Cardiac muscle cell (in vitro differentiated cells and primary cell): ENCODE measurements around the gene PDGFB. TPM values are rescaled to one million over a fixed set of nuclear protein-coding genes. Genes with fewer than 3 reads are reported as not detected.
"Not testable (repeated sequence)": the region's sequence is repeated elsewhere in the genome, so short reads cannot be mapped to it uniquely, and the experiment has no call there.

Experiments
- DNase-seq, 2 donors: peaks; one replicate each; pipeline versions ENCODE4 v3.0.0 to v3.0.0-alpha.2; 2010 to 2017; ENCODE audit warnings: low read depth in 1 of 2, low spot score in 1 of 2
- H3K27ac ChIP-seq: fragments of 200-600 bp; sonication (generic); 2 replicates; pipeline ENCODE4 v1.5.1; 2016
- H3K27me3 ChIP-seq: fragments of 200-600 bp; sonication (generic); 2 replicates; pipeline ENCODE4 v1.6.0; 2016; ENCODE audit warnings: control low read depth
- H3K36me3 ChIP-seq: fragments of 200-600 bp; sonication (generic); 2 replicates; pipeline ENCODE4 v1.5.1; 2016; ENCODE audit warnings: control low read depth
- H3K4me1 ChIP-seq: fragments of 200-600 bp; sonication (generic); 2 replicates; pipeline ENCODE4 v1.8.1; 2017; ENCODE audit warnings: low read depth, mild to moderate bottlenecking, mixed run types
- H3K4me3 ChIP-seq: fragments of 200-600 bp; sonication (generic); 2 replicates; pipeline ENCODE4 v1.5.1; 2016; ENCODE audit warnings: mild to moderate bottlenecking
- H3K9me3 ChIP-seq: fragments of 200-600 bp; sonication (generic); 2 replicates; pipeline ENCODE4 v1.5.1; 2017; ENCODE audit warnings: low read depth, mild to moderate bottlenecking, control low read depth
- polyA plus RNA-seq: library from polyadenylated mRNA; unstranded; fragments of >200 nt; fragmentation: Nextera tagmentation; extraction: Ambion mirVana; gene quantifications from 2 replicates; pipeline ENCODE4 v1.2.1, GENCODE V29; 2016
- total RNA-seq: library from RNA; depleted of rRNA; stranded (reverse); fragments of >200 nt; gene quantifications from 2 replicates; pipeline ENCODE4 v1.2.3, GENCODE V29; 2016
- TF ChIP-seq, protein P1 (sequence below): IDR thresholded peaks from 2 replicates; pipeline ENCODE4 v1.5.1; 2012; ENCODE audit warnings: low read depth, mild to moderate bottlenecking, low read length

The PDGFB gene
- total and polyA plus RNA-seq, 2 experiments from 2014 or later = 9.8 to 15.3 TPM

DNA sequence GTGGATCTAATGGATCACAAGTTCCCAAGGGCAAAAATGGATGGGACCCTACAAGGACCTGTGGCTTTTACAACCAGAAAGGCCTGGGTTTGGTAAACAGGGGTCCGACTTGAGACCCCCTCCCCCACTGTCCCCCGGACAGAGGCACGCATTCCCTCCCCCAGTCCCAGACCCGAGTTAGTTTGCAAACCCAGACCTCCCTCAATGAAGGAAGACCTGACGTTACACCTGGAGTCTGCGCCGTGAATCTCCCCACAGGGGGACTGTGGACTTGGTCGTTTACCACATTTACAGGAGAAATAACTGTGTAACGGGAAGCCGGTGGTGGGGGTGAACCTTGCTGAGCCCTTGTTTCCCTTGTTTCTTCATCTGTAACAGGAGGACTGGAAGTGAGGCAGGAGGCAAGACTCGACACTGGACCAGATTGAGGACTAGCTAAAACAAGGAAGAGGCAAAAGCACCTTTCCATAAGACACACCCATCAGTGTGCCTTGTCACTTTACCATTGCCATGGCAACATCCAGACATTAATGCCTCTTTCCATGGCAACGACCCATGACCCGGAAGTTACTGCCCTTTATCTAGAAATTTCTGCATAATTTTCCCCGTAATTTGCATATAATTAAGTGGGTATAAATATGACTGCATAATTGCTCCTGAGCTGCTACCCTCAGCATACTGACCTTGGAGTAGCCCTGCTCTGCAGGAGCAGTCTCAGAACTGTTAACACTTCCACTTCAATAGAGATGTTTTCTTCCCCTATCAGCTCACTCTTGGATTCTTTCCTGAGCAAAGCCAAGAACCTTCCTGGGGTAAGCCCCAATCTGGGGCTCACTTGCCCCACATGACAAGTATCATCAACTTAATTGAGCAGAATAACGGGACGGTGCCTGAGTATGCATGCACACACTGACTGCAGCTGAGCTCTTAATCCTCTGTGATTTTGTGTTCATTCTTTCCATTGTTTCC, 25.4 kb downstream of the PDGFB start:
- Histone ChIP-seq H3K4me3 (no peak overlapping the region), H3K4me1 (peaks cover 8% of the 10 kb centered on the region), H3K27me3 (no peaks in the 10 kb centered on the region), H3K27ac (no peak overlapping the region), H3K36me3 (peaks cover 3% of the 10 kb centered on the region), H3K9me3 (no peaks in the 10 kb centered on the region)
- TF ChIP-seq, protein P1, sequence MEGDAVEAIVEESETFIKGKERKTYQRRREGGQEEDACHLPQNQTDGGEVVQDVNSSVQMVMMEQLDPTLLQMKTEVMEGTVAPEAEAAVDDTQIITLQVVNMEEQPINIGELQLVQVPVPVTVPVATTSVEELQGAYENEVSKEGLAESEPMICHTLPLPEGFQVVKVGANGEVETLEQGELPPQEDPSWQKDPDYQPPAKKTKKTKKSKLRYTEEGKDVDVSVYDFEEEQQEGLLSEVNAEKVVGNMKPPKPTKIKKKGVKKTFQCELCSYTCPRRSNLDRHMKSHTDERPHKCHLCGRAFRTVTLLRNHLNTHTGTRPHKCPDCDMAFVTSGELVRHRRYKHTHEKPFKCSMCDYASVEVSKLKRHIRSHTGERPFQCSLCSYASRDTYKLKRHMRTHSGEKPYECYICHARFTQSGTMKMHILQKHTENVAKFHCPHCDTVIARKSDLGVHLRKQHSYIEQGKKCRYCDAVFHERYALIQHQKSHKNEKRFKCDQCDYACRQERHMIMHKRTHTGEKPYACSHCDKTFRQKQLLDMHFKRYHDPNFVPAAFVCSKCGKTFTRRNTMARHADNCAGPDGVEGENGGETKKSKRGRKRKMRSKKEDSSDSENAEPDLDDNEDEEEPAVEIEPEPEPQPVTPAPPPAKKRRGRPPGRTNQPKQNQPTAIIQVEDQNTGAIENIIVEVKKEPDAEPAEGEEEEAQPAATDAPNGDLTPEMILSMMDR = no peak
- no peak for DNase-seq

GRCh38 chr22:39218432-39218831, 26.4 kb downstream of the PDGFB start:
- not testable (repeated sequence) for H3K27ac ChIP-seq, H3K27me3 ChIP-seq, H3K4me1 ChIP-seq, DNase-seq, H3K9me3 ChIP-seq, H3K36me3 ChIP-seq, H3K4me3 ChIP-seq

DNA sequence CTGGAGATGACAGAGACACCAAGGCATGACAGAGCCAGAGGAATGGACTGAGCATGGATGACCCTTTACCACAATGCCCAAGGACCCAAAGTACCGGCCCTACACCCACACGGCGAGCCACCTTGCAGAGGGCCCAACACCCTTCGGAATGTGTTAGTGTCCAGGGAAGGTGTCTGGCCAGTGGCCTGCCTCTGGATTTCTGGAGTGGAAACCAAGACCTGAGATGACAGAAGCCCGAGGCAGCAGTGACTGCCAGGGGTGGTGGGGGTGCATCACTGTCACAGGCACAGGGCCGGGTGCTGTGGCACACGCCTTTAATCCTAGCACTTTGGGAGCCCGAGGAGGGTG, 28.7 kb downstream of the PDGFB start:
- peaks cover 8% of the 10 kb centered on the region for H3K4me1 ChIP-seq

DNA sequence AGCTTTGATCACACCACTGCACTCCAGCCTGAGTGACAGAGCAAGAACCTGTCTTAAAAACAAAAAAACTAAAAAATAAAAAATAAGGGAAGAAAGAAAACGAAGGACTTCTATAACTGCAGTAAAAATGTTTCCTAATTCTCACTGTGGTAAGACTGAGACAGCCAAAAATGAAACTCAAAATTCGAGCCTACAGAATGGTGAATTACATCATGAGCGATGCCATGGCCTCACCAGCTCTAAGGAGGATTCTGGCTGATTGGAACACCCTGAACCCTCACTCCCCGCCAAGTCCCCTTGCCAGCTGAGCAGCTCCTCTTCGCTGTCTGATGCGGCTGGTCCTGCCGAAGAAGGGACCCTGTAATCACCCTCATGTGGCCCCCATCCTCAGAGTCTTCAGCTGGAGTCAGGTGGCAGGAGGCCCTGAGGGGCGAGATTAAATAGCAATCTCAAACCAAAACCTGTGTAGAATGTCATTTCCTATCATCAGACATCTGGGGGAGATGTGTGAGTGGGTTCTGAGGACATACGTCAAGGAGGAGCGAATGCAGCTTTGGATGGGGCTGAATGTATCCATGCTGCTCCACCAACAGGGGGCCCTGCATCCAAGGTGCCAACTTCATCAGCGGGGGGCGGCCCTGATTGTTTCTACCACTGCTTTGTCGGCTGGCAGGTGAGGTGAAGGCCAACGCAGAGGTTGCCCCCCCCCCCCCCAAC, 29.2 kb downstream of the PDGFB start:
- DNase-seq = no peak
- no peak overlapping the region for H3K4me3 ChIP-seq

More for the DNA sequence above, 28.7 kb downstream of the PDGFB start:
- H3K36me3 ChIP-seq = no peaks in the 10 kb centered on the region
- H3K27me3 ChIP-seq = no peaks in the 10 kb centered on the region
- TF ChIP-seq, protein P1 = no peak
- H3K4me3 ChIP-seq = no peak overlapping the region
- DNase-seq = no peak
- H3K9me3 ChIP-seq = no peaks in the 10 kb centered on the region
- H3K27ac ChIP-seq = no peak overlapping the region

GRCh38 chr22:39215070-39215396, 29.7 kb downstream of the PDGFB start:
- Histone ChIP-seq H3K4me3 (no peak overlapping the region), H3K27me3 (no peaks in the 10 kb centered on the region), H3K36me3 (no peaks in the 10 kb centered on the region), H3K9me3 (no peaks in the 10 kb centered on the region), H3K4me1 (peaks cover 8% of the 10 kb centered on the region), H3K27ac (no peak overlapping the region)
- DNase-seq = no peak
- TF ChIP-seq, protein P1 = no peak

More for the DNA sequence above, 29.2 kb downstream of the PDGFB start:
- TF ChIP-seq, protein P1 = peak; percentile 52
- Histone ChIP-seq H3K9me3 (no peaks in the 10 kb centered on the region), H3K27me3 (no peaks in the 10 kb centered on the region), H3K36me3 (no peaks in the 10 kb centered on the region), H3K27ac (no peak overlapping the region), H3K4me1 (peaks cover 8% of the 10 kb centered on the region)
